Measurements from ENCODE around the gene LIPH. TPM values are rescaled to one million over a fixed set of nuclear protein-coding genes. Genes with fewer than 3 reads are reported as not detected.

The LIPH gene
- total RNA-seq, 1 donor from 2014 or later = not detected

GRCh38 chr3:185460719-185461350 is 91.6 kb downstream of the LIPH start:
- H3K4me3 Mint-ChIP-seq = no peak overlapping the region
- no peaks in the 10 kb centered on the region for H3K9me3 ChIP-seq (ENCODE audit: low read depth)
- H3K27ac ChIP-seq = no peak overlapping the region
- no peaks in the 10 kb centered on the region for H3K36me3 ChIP-seq
- DNase-seq (ENCODE audit: low spot score) = no peak
- no peaks in the 10 kb centered on the region for H3K9me3 Mint-ChIP-seq
- TF ChIP-seq CTCF (IDR thresholded peaks at IDR 0.05) = peak; percentile 58
- no peak for TF ChIP-seq EZH2 (IDR thresholded peaks at IDR 0.05)
- H3F3A ChIP-seq (ENCODE audit: low read depth) = no peaks in the 10 kb centered on the region
- H3K27ac Mint-ChIP-seq = no peak overlapping the region
- H3K27me3 ChIP-seq = no peaks in the 10 kb centered on the region
- H4K20me1 ChIP-seq (ENCODE audit: low read depth) = no peaks in the 10 kb centered on the region
- peaks cover 3% of the 10 kb centered on the region for H3K36me3 Mint-ChIP-seq
- no peaks in the 10 kb centered on the region for H3K79me2 ChIP-seq (ENCODE audit: low read depth)
- no peak overlapping the region for H2AFZ ChIP-seq (replicated peaks)
- H3K9ac ChIP-seq = no peak overlapping the region
- H3K27me3 Mint-ChIP-seq (ENCODE audit: insufficient read depth, low read depth) = peaks cover 2% of the 10 kb centered on the region
- H3K4me1 ChIP-seq = no peaks in the 10 kb centered on the region
- H3K4me2 ChIP-seq = no peak overlapping the region
- no peaks in the 10 kb centered on the region for H3K4me1 Mint-ChIP-seq
- no peak overlapping the region for H3K4me3 ChIP-seq

GRCh38 chr3:185460309-185460708 is 92.1 kb downstream of the LIPH start:
- Histone ChIP-seq H3K9me3 (ENCODE audit: low read depth) (no peaks in the 10 kb centered on the region), H3F3A (ENCODE audit: low read depth) (no peaks in the 10 kb centered on the region), H3K4me1 (no peaks in the 10 kb centered on the region), H2AFZ (replicated peaks) (no peak overlapping the region), H3K9ac (no peak overlapping the region), H3K4me2 (no peak overlapping the region), H4K20me1 (ENCODE audit: low read depth) (no peaks in the 10 kb centered on the region), H3K27me3 (no peaks in the 10 kb centered on the region), H3K36me3 (no peaks in the 10 kb centered on the region), H3K4me3 (no peak overlapping the region), H3K27ac (no peak overlapping the region), H3K79me2 (ENCODE audit: low read depth) (no peaks in the 10 kb centered on the region)
- Mint-ChIP-seq H3K4me3 (no peak overlapping the region), H3K27ac (no peak overlapping the region), H3K4me1 (no peaks in the 10 kb centered on the region), H3K27me3 (ENCODE audit: insufficient read depth, low read depth) (peaks cover 2% of the 10 kb centered on the region), H3K36me3 (peaks cover 2% of the 10 kb centered on the region), H3K9me3 (no peaks in the 10 kb centered on the region)
- TF ChIP-seq CTCF (IDR thresholded peaks at IDR 0.05) = no peak
- TF ChIP-seq EZH2phosphoT487 (IDR thresholded peaks at IDR 0.05) = no peak
- no peak for TF ChIP-seq EZH2 (IDR thresholded peaks at IDR 0.05)
- no peak for DNase-seq (ENCODE audit: low spot score)

GRCh38 chr3:185457376-185457775 is 95.0 kb downstream of the LIPH start:
- no peak overlapping the region for H3K4me3 ChIP-seq
- H3K9me3 ChIP-seq (ENCODE audit: low read depth) = no peaks in the 10 kb centered on the region
- H3K79me2 ChIP-seq (ENCODE audit: low read depth) = no peaks in the 10 kb centered on the region
- Mint-ChIP-seq H3K36me3 (peaks cover 7% of the 10 kb centered on the region), H3K4me1 (no peaks in the 10 kb centered on the region), H3K9me3 (no peaks in the 10 kb centered on the region), H3K4me3 (no peak overlapping the region), H3K27ac (no peak overlapping the region), H3K27me3 (ENCODE audit: insufficient read depth, low read depth) (peaks cover 2% of the 10 kb centered on the region)
- no peak overlapping the region for H3K27ac ChIP-seq
- no peaks in the 10 kb centered on the region for H3K27me3 ChIP-seq
- no peaks in the 10 kb centered on the region for H3F3A ChIP-seq (ENCODE audit: low read depth)
- no peaks in the 10 kb centered on the region for H3K4me1 ChIP-seq
- no peaks in the 10 kb centered on the region for H3K36me3 ChIP-seq
- H3K9ac ChIP-seq = no peak overlapping the region
- H2AFZ ChIP-seq (replicated peaks) = no peak overlapping the region
- no peak for DNase-seq (ENCODE audit: low spot score)
- no peak overlapping the region for H3K4me2 ChIP-seq
- no peak for TF ChIP-seq EZH2phosphoT487 (IDR thresholded peaks at IDR 0.05)
- no peak for TF ChIP-seq EZH2 (IDR thresholded peaks at IDR 0.05)
- no peak for TF ChIP-seq CTCF (IDR thresholded peaks at IDR 0.05)
- no peaks in the 10 kb centered on the region for H4K20me1 ChIP-seq (ENCODE audit: low read depth)

Other genes starting within 250 kb of the LIPH start
- 23.3 and 34.6 TPM in 2 replicates for gene MAP3K13, start 189.5 kb downstream of the LIPH start, total RNA-seq (ENCODE audit: low replicate concordance)
- gene TMEM41A, start 53.6 kb downstream of the LIPH start, total RNA-seq (ENCODE audit: low replicate concordance) = 10.6 and 11.8 TPM in 2 replicates
- gene SENP2, start 33.7 kb upstream of the LIPH start, total RNA-seq (ENCODE audit: low replicate concordance) = 46.5 and 48.4 TPM in 2 replicates